Endothelial cell of umbilical vein (primary cell): ENCODE measurements around the gene CTIF. TPM values are rescaled to one million over a fixed set of nuclear protein-coding genes. Genes with fewer than 3 reads are reported as not detected.

Source experiments
- BruUV-seq: library from RNA; stranded (reverse); fragments of 400-500 nt; replicated peaks from 2 replicates; lab custom pipeline; 2021; lab: Mats Ljungman, UMichigan
- CTCF ChIA-PET: fragments of 300-600, 350-600 bp; sonication (Branson Sonifier 250); formaldehyde crosslinking; loops from one replicate; lab custom pipeline; 2021; ENCODE audit warnings: antibody characterized with exemption, inconsistent platforms; lab: Charles Lee
- POLR2A ChIA-PET: fragments of 300-600, 350-600 bp; sonication (Branson Sonifier 250); formaldehyde crosslinking; loops from one replicate; lab custom pipeline; 2021; ENCODE audit warnings: antibody characterized with exemption, inconsistent platforms; lab: Charles Lee
- DNase-seq: peaks from one replicate; pipeline ENCODE4 v3.0.0-alpha.2; 2011; ENCODE audit warnings: low read depth, low spot score
- FAIRE-seq: peaks from 2 replicates; lab custom pipeline; 2011; peaks lifted over from hg19 to GRCh38; lab: Jason Lieb, UNC
- H2AFZ ChIP-seq: 2 replicates; pipeline ENCODE4 v1.6.0; 2012; ENCODE audit warnings: low read depth, low read length, control low read depth, inconsistent platforms
- H3K27ac ChIP-seq: 2 replicates; pipeline ENCODE4 v1.5.1; 2011; ENCODE audit warnings: low read depth, mild to moderate bottlenecking, control low read depth, low read length, moderate library complexity; ENCODE audit not compliant: insufficient read depth
- H3K27me3 ChIP-seq, 2 experiments: 2 replicates each; pipeline versions ENCODE4 v1.6.0 to v1.6.1; 2011; ENCODE audit warnings: low read length in 2 of 2, mixed read lengths in 1 of 2; ENCODE audit not compliant: control insufficient read depth in 2 of 2, insufficient read depth in 2 of 2
- H3K36me3 ChIP-seq, 2 experiments: 2 replicates in 1 of 2; 3 replicates in 1 of 2; pipeline ENCODE4 v1.5.1; 2011; ENCODE audit warnings: low read length in 2 of 2, mild to moderate bottlenecking in 1 of 2, moderate library complexity in 1 of 2; ENCODE audit not compliant: control insufficient read depth in 2 of 2, insufficient read depth in 2 of 2; ENCODE audit errors: extremely low read depth in 1 of 2
- H3K4me1 ChIP-seq: 3 replicates; pipeline ENCODE4 v1.5.1; 2011; ENCODE audit warnings: mild to moderate bottlenecking, low read length; ENCODE audit not compliant: control insufficient read depth, insufficient read depth; ENCODE audit errors: extremely low read depth
- H3K4me2 ChIP-seq: 2 replicates; pipeline ENCODE4 v1.6.1; 2011; ENCODE audit warnings: low read length, control low read depth, mixed read lengths; ENCODE audit not compliant: insufficient read depth
- H3K4me3 ChIP-seq, 3 experiments: fragments of 200-600 bp in 1 of 3; sonication (generic), shearing (Covaris generic) in 1 of 3; replicated peaks in 1 of 3; 2 replicates each; pipeline ENCODE4 v1.5.1; 2011 to 2016; ENCODE audit warnings: control low read depth in 3 of 3, low read length in 3 of 3, mild to moderate bottlenecking in 2 of 3, inconsistent platforms in 1 of 3, low read depth in 1 of 3, moderate library complexity in 1 of 3; ENCODE audit not compliant: insufficient read depth in 1 of 3
- H3K79me2 ChIP-seq: 2 replicates; pipeline ENCODE4 v1.6.0; 2012; ENCODE audit warnings: low read length, inconsistent platforms; ENCODE audit not compliant: control insufficient read depth, insufficient read depth
- H3K9ac ChIP-seq: replicated peaks from 2 replicates; pipeline ENCODE3; 2011; ENCODE audit warnings: low read length, control low read depth; ENCODE audit not compliant: insufficient read depth; ENCODE audit errors: extremely low read depth
- H3K9me1 ChIP-seq: replicated peaks from 3 replicates; pipeline ENCODE4 v1.6.0; 2011; ENCODE audit warnings: mild to moderate bottlenecking, low read length; ENCODE audit not compliant: control insufficient read depth, insufficient read depth; ENCODE audit errors: extremely low read depth
- H3K9me3 ChIP-seq: replicated peaks from 2 replicates; pipeline ENCODE4 v1.5.1; 2012; ENCODE audit warnings: low read length, inconsistent platforms; ENCODE audit not compliant: control insufficient read depth, insufficient read depth
- H4K20me1 ChIP-seq: replicated peaks from 2 replicates; pipeline ENCODE3; 2011; ENCODE audit warnings: mild to moderate bottlenecking, low read length; ENCODE audit not compliant: control insufficient read depth, insufficient read depth; ENCODE audit errors: extremely low read depth
- CTCF ChIP-seq, 2 donors: IDR thresholded peaks; 1 replicate in 1 of 2; 2 replicates in 1 of 2; pipeline ENCODE4 v1.5.1; 2011; ENCODE audit warnings: low read length in 2 of 2, mild to moderate bottlenecking in 2 of 2, moderate library complexity in 2 of 2, control low read depth in 1 of 2, inconsistent platforms in 1 of 2, low read depth in 1 of 2; ENCODE audit not compliant: insufficient read depth in 1 of 2; ENCODE audit errors: extremely low read depth in 1 of 2
- EZH2 ChIP-seq: IDR thresholded peaks from 2 replicates; pipeline ENCODE4 v1.6.1; 2012; ENCODE audit warnings: borderline replicate concordance, low read depth, mild to moderate bottlenecking, moderate library complexity, low read length, inconsistent platforms; ENCODE audit not compliant: severe bottlenecking
- FOS ChIP-seq: IDR thresholded peaks from 2 replicates; pipeline ENCODE4 v1.6.1; 2011; ENCODE audit warnings: mild to moderate bottlenecking, low read length, moderate library complexity, borderline replicate concordance; ENCODE audit not compliant: insufficient read depth
- GATA2 ChIP-seq: IDR thresholded peaks from 2 replicates; pipeline ENCODE4 v1.7.0; 2011; ENCODE audit warnings: low read depth, mild to moderate bottlenecking, moderate library complexity, mixed read lengths, low read length; ENCODE audit not compliant: insufficient read length, insufficient read depth
- JUN ChIP-seq: IDR thresholded peaks from 2 replicates; pipeline ENCODE4 v1.6.1; 2011; ENCODE audit warnings: borderline replicate concordance, low read depth; ENCODE audit not compliant: insufficient read length, insufficient read depth
- MAX ChIP-seq: IDR thresholded peaks from 2 replicates; pipeline ENCODE4 v1.6.1; 2011; ENCODE audit not compliant: insufficient read depth, insufficient read length
- MYC ChIP-seq: IDR thresholded peaks from one replicate; pipeline ENCODE4 v1.6.1; 2011; ENCODE audit warnings: mild to moderate bottlenecking, low read depth, low read length
- POLR2A ChIP-seq: IDR thresholded peaks from 2 replicates; pipeline ENCODE4 v1.6.1; 2012; ENCODE audit warnings: low read depth, mild to moderate bottlenecking, control low read depth, low read length
- POLR2AphosphoS5 ChIP-seq: IDR thresholded peaks from 2 replicates; pipeline ENCODE4 v1.6.1; 2012; ENCODE audit warnings: low read depth, mild to moderate bottlenecking, control low read depth, low read length, moderate library complexity; ENCODE audit not compliant: insufficient read depth
- dilution Hi-C: fragments of 300-500 bp; cut with MboI; formaldehyde crosslinking; loops from one replicate; pipeline ENCODE4 v1.15.0; 2019; ENCODE audit warnings: low sequenced_read_pairs; ENCODE audit not compliant: extremely low pct_ligation_motif_present
- intact Hi-C: fragments of 100-400 bp; cut with micrococcal nuclease; formaldehyde crosslinking; loops from one replicate; pipeline ENCODE4 v1.10.0; 2022
- polyA plus RNA-seq, 4 experiments: library from polyadenylated mRNA; depleted of rRNA in 3 of 4; stranded (reverse) in 3 of 4; unstranded in 1 of 4; fragments of >200 nt; gene quantifications; 2 replicates each; pipeline versions ENCODE4 v1.2.1 to v1.2.3, GENCODE V29; 2011 to 2012; ENCODE audit warnings: missing spikeins in 1 of 4
- total RNA-seq: library from RNA; stranded (reverse); gene quantifications from 2 replicates; pipeline ENCODE4 v1.2.3, GENCODE V29; 2021

The CTIF gene
- total and polyA plus RNA-seq, 2 donors (not counting 3 experiments of a cell fraction or from before 2014, with no cell fraction given) = 20.9 to 57.7 TPM

GRCh38 chr18:48570313-48570712 is 31.5 kb downstream of the CTIF start:
- ChIA-PET POLR2A (no interaction called here), CTCF (no interaction called here)
- peaks cover 0 to 3% of the 10 kb centered on the region in 2 experiments for H3K36me3 ChIP-seq
- no peak overlapping the region for H3K9ac ChIP-seq
- intact Hi-C loops (no loop called here), dilution Hi-C loops (no loop called here)
- H3K27me3 ChIP-seq = no peaks in the 10 kb centered on the region
- no peak for DNase-seq
- peaks cover 2% of the 10 kb centered on the region for H3K4me1 ChIP-seq
- H3K4me3 ChIP-seq = no peak overlapping the region
- H3K79me2 ChIP-seq = peaks cover 14% of the 10 kb centered on the region
- H4K20me1 ChIP-seq = no peaks in the 10 kb centered on the region
- no peaks in the 10 kb centered on the region for H3K9me1 ChIP-seq
- no peak overlapping the region for H3K27ac ChIP-seq
- peak; percentile 48 for FAIRE-seq
- BruUV-seq = no TSS peak
- H3K4me2 ChIP-seq = no peak overlapping the region
- TF ChIP-seq MAX (no peak), CTCF (IDR thresholded peaks at IDR 0.05; ENCODE audit: extremely low read depth in 1 of 2, insufficient read depth in 1 of 2, low read depth in 1 of 2, low read length in 2 of 2) (no peak), EZH2 (no peak), FOS (no peak), POLR2AphosphoS5 (no peak), MYC (no peak), JUN (no peak), GATA2 (no peak), POLR2A (no peak)
- H2AFZ ChIP-seq = no peak overlapping the region
- H3K9me3 ChIP-seq = no peaks in the 10 kb centered on the region
